HG03097 (cell line): ENCODE measurements around the gene MAL.
"Not testable (repeated sequence)": the region's sequence is repeated elsewhere in the genome, so short reads cannot be mapped to it uniquely, and the experiment has no call there.

Experiments used
- ATAC-seq: cut with Tn5 transposase; IDR thresholded peaks from one replicate; pipeline ENCODE4 v1.9.1; 2021; ENCODE audit not compliant: unreplicated experiment, low FRiP score

The MAL gene

DNA sequence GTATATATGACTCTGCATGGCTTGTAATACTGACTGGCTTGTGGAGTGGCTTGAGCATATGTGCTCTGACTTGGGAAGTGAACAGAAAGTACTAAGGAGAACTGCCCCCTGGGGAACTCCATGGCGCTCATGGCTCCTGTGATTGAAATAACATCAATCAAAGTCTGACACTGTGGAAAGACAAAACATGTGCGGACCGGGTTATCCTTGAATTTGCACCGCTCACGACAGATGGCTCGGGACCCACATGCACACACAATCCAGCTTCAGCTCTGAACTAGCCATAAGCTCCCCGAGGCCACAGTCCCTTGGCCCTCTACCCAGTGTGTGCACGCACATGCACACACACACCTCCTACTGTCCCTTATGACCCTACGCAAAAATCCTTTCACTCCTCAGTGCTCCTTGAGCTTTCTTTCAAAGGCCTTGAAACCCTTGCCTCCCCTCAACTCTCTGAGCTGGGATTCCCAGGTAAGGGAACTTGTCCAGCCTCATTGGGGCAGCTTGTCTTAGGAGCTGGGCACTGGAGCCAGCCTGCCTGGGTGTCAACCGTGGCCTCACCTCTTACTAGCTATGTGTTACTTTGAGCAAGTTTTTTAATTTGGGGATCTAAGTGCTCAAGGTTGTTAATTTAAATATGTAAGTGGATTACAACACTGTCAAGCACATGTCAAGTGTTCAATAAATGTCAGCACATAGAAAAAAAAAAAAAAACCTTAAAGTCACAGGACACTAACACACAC lies 52.5 kb downstream of the MAL start:
- no peak for ATAC-seq

DNA sequence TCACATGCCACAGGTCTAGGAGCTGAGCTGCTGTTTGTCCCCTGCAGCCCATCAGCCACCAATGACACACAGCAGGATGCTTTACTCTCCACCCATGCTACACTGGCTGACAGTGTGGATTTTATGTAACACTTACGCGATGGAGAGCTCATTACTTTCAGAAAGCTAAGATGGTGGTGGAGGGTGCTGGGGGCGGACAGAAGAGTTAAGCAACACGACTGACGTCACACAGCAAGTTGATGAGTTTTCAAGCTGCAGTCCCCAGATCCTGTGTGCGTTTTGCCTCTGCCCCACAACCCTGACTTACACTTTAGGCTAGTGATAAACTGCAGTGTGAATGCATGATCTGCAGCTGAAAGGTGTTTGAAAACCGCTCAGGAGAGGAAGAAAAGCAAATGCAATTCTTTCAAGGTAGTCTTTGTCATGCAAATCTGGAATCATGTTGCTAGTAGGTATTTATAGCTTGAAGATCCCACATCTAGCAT lies 53.7 kb downstream of the MAL start:
- ATAC-seq = no peak

DNA sequence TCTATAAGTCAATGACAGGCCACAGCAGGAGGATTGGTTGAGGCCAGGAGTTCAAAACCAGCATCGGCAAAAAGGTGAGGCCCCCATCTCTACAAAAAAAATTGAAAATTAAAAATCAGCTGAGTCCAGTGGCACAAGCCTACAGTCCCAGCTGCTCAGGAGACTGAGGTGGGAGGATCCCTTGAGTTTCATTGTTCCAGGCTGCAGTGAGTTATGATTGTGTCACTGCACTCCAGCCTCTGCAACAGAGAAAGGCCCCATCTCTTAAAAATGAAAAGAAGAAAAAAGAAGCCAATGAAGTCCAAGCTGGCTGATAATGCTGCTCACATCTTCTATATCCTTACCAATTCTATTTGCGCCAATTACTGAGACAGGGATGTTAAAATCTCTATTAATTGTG lies 57.0 kb downstream of the MAL start:
- no peak for ATAC-seq

DNA sequence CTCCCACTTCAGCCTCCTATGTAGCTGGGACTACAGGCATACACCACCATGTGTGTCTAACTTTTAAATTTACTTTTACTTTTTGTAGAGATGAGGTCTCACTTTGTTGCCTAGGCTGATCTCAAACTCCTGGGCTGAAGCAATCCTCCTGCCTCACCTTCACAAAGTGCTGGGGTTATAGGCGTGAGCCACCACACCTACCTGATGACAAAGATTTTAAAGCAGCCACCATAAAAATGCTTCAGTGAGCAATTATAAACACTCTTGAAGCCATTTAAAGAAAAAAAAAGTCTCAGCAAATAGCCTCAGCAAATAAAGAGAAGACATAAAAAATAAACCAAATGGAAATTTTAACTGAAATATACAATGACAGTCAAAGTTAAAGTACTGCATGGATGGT lies 60.5 kb downstream of the MAL start:
- no peak for ATAC-seq

DNA sequence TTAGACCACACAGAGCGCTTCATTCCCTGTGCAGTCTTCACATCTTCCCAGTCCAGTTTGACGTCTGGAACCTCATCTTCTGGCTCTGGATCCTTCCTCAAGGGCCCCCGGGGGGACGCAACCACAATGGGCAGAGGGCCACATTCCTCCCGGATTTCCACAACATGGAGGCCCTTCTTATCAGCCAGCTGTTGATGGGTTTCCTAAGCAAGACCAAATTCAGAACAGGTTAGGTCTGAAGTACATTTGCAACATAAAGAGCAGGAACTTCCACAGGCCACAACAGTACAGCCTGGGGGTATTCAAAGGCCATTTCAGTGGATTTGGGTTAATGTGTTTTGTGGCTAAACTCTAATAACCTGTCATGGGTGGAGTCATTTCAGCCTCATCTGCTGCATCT lies 61.9 kb downstream of the MAL start:
- ATAC-seq = no peak

DNA sequence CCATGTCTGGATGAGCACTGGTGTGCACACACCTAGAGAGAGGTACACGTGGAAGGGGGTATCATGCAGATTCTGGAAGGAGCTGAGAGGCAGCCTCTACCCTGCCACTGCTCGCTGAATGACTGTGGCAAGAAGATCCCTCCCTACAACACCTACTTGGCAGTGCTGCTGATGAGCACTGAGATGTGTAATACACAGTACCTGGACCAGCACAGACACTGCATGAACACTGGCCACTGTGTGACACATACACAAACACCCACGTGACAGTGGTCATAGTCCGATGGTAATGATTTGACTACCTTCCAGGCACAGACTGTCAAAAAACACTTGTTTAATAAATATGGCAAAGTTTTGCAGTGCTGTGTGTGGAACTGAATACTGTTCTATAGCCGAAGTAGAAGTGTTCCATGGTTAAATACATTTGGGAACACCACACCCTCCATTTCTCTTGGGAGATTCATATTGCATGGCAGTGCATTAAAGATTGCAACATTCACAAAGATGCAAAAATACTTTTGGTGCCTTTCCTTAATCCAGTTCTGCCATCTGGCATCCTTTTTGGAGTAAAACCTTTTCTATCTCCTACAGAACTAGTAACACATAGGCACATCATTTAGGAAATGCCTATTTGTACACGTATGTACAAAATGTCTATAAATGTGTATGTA lies 66.5 kb downstream of the MAL start:
- no peak for ATAC-seq

DNA sequence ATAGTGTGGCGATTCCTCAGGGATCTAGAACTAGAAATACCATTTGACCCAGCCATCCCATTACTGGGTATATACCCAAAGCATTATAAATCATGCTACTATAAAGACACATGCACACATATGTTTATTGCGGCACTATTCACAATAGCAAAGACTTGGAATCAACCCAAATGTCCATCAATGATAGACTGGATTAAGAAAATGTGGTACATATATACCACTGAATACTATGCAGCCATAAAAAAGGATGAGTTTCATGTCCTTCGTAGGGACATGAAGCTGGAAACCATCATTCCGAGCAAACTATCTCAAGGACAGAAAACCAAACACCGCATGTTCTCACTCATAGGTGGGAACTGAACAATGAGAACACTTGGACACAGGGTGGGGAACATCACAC lies 72.8 kb downstream of the MAL start:
- not testable (repeated sequence) for ATAC-seq

DNA sequence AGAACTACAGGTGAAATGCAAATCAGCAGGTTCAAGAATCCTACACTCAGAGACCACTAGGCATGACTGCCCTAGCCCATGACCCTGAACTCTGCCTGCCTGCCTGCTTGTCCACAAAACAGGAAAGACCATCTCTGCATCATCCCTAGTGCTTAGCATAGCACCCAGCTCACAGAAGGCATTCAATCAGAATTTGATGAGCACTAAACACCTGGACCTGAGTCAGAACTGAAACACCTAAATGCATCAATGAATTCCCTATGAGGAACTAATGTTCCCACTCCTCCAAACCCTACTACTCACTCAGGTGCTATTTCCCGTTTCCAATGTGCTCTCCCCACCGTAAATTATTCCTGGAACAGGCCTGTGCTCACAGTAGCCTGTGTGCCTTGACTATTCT lies 74.4 kb downstream of the MAL start:
- ATAC-seq = no peak
